HG02642 (cell line): ENCODE measurements around the gene MEFV.
"Not testable (repeated sequence)": the region's sequence is repeated elsewhere in the genome, so short reads cannot be mapped to it uniquely, and the experiment has no call there.

ENCODE experiments used
- ATAC-seq: cut with Tn5 transposase; IDR thresholded peaks from one replicate; pipeline ENCODE4 v1.9.1; 2021; ENCODE audit warnings: mild to moderate bottlenecking; ENCODE audit not compliant: unreplicated experiment, poor library complexity

Gene MEFV

DNA sequence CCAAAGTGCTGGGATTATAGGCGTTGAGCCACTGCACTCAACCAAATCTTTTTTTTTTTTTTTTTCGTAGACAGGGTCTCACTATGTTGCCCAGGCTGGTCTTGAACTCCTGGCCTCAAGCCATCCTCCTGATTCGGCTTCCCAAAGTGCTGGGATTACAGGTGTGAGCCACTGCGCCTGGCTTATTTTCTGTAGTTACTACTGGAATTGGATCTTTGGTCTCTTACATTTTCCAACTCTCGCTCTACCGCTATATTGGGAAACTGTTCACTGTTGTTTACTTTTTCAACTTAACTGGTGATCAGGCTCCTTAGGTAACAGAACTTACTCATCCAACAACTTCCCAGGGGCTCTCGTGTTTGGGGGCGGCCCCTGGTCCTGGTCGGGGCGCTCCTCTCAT is 35.6 kb downstream of the MEFV start:
- no peak for ATAC-seq

DNA sequence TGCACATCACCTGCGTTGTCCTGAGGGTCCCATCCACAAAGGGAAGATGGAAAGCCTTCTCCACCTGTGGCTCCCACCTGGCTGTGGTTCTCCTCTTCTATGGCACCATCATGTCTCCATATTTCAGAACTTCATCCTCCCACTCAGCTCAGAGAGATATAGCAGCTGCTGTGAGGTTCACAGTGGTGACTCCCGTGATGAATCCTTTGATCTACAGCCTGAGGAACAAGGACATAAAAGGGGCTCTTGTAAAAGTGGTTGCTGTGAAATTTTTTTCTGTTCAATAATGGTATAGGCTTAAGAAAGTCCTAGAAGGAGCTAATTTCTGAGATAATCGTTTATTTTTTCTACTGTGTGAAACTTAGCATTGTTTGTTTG is 40.2 kb downstream of the MEFV start:
- no peak for ATAC-seq

DNA sequence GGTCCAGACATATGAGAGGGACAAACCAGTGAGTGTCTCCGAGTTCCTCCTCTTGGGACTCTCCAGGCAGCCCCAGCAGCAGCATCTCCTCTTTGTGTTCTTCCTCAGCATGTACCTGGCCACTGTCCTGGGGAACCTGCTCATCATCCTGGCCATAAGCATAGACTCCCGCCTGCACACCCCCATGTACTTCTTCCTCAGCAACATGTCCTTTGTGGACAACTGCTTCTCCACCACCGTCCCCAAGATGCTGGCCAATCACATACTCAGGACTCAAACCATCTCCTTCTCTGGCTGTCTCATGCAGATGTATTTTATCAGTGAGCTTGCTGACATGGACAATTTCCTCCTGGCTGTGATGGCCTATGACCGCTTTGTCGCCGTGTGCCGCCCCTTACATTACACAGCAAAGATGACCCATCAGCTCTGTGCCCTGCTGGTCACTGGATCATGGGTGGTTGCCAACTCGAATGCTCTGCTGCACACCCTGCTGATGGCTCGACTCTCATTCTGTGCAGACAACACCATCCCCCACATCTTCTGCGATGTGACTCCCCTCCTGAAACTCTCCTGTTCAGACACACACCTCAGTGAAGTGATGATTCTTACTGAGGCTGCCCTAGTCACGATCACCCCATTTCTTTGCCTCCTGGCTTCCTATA is 40.7 kb downstream of the MEFV start:
- ATAC-seq = no peak

DNA sequence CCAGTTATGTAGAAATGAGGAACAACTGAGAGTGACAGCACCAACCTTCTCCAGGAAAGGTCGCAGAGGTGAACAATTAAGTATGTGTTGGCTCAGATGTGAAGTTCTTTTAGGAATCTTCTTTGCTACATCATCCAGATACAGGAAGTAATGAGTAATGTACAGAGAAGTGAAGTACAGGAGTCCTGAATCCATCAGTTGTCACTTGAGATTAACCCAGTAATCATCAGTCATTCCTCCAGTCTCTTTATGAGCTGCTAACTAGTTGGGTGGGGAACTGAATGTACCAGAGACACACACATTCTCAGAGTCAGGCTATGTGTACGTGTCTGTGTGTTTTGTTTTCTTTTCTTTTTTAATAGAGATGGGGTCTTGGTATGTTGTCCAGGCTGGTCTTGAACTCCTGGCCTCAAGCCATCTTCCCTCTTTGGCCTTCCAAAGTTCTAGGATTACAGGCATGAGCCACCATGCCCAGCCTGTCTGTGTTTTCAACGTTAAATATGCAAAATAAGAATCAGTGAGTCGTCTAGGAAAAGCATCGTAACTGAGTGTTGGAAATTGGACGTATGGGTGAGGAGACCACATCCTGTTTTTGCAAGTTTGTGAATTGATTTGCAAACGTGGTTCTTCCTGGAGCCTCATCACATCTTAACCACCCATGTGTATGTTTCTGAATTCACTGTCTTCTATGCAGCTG is 41.4 kb downstream of the MEFV start:
- ATAC-seq = no peak

DNA sequence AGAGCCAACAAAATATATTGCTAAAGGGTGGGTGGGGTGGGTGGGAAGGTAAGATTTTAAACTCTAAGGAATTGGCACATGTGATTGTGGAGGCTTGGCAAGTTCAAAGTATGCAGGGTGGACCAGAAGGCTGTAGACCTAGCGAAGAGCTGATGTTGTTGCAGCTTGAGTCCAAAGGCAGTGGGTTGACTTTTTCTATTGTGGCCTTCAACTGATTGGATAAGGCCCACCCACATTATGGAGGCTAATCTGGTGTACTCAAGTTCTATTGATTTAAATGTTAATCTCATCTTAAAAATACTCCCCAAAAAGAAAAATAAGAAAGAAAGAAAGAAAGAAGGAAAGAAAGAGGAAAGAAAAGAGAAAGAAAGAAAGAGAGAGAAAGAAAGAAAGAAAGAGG is 43.9 kb downstream of the MEFV start:
- no peak for ATAC-seq

DNA sequence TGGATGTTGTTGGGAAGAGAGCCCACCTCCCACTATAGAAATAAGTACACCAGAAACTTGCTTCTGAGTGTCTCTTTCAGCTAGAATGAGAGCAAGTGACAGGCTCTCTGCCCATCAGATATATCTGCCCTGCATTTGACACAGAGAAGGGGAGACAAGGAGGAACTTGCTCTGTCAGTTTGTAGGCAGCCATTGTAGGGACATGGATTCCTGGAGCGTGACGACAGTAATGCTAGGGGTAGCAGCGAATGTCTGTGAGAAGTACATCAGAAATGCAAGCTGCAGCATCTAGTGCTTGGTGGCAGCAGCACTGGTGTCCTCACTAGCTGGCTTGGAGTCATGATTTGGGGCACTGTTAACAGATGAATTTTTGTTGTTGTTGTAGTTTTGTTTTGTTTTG is 44.4 kb downstream of the MEFV start:
- ATAC-seq = no peak

DNA sequence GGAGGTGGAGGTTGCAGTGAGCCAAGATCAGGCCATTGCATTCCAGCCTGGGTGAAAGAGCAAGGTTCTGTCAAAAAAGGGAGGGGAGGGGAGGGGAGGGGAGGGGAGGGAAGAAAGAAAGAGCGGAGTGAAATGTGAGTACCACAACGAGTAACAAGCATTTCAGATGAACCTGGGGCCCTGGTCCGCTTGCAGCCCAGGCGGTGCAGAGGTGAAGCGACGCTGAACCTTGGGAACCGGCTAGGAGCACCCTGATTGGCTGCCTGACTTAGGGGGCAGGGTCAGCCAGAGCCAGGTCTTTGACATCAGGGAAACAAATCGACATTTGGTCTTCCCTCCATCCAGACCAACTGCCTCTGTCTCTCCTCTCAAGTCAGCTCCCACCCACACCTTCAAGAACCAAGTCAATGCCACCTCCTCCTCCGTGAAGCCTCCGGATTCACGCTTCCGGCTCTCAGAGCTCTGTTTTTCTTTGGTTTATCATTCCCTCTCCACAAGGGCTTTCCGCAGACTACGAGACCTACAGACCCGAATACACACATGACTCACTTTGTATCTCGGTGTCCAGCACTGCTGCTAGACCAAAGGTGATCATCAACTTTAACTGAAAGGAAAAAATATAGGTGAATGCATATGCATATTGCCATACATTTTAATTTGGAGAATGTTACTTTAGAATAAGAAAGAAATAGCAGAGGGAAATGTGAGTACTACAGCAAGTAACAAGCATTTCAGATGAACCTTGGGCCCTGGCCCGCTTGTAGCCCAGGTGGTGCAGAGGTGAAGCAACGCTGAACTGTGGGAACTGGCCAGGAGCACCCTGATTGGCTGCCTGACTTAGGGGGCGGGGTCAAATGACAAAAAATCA is 49.1 kb downstream of the MEFV start:
- ATAC-seq = no peak

DNA sequence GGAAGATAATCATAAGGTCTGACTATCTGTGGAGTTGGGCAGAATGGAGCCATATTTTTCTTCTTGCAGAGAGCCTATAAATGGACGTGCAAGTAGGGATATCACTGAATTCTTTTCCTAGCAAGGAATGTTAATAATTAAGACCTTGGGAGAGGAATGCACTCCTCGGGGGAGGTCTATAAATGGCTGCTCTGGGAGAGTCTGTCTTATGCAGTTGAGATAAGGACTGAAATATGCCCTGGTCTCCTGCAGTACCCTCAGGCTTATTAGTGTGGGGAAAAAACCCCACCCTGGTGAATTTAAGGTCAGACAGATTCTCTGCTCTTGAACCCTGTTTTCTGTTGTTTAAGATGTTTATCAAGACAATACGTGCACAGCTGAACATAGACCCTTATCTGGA is 50.5 kb downstream of the MEFV start:
- ATAC-seq = not testable (repeated sequence)

DNA sequence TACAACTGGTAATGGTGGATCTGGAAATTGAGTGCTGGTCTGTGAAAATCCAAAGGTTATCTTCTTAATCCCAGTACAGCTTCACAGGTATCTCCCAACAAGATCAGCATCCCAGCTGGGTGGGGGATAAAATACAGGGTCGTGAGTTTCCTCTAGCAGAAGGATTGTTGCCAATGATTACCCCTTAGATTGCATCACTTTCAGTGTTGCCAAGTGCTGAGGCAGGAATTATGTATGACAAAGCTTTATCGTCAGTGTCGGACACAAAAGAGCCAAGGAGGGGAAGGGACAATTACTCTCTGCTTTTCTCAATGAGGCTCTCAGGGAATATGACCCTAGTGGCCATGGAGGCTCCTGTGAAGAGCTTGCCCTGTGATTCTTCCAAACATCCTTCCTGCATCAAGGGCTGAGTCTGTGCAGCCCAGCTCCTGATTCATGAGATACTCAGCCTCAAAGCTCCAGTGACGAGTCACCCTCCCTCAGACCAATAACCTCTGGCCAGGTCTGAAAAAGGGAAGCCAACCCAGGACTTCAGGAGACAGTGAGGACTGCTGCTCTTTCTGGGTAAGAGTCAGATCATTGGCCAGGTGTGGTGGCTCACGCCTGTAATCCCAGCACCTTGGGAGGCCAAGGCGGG is 53.4 kb downstream of the MEFV start:
- ATAC-seq = no peak

DNA sequence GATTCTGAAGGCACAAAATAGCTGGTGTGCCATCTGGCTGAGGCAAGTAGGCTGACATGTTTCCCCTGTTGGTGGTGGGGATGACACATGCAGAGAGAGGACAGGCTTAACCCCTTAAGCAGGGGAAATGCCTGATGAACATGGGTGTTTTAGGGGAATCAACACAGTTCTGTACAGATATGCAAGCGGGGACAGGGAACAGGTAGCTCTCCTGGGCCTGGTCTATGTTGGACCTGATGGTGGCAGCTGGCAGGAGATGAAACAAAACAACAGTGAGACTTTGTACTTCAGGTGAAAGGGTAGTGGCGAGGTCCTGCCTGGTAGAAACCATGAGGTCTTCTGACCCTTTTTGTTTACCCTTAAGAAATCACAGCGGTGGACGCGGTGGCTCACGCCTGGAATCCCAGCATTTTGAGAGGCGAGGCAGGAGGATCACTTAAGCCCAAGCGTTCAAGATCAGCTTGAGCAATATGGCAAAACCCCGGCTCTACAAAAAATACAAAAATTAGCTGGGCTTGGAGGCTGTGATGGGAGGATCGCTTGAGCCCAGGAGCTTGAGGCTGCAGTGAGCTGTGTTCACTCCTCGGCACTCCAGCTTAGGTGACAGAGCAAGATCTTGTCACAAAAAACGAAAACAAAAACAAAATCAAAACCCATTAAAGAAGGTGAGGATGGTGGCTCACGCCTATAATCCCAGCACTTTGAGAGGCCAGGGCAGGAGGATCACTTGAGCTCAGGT is 57.9 kb downstream of the MEFV start:
- ATAC-seq = no peak

DNA sequence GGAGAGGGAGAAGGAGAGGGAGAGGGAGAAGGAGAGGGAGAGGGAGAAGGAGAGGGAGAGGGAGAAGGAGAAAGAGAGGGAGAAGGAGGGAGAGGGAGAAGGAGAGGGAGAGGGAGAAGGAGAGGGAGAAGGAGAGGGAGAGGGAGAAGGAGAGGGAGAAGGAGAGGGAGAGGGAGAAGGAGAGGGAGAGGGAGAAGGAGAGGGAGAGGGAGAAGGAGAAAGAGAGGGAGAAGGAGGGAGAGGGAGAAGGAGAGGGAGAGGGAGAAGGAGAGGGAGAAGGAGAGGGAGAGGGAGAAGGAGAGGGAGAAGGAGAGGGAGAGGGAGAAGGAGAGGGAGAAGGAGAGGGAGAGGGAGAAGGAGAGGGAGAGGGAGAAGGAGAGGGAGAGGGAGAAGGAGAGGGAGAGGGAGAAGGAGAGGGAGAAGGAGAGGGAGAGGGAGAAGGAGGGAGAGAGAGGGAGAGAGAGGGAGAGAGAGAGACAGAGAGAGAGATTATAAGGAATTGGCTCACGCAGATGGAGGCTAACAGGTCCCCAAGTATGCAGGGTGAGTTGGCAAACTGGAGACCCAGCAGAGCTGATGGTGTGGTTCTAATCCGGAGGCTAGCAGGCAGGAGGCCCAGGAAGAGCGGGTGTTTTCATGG is 58.6 kb downstream of the MEFV start:
- not testable (repeated sequence) for ATAC-seq

DNA sequence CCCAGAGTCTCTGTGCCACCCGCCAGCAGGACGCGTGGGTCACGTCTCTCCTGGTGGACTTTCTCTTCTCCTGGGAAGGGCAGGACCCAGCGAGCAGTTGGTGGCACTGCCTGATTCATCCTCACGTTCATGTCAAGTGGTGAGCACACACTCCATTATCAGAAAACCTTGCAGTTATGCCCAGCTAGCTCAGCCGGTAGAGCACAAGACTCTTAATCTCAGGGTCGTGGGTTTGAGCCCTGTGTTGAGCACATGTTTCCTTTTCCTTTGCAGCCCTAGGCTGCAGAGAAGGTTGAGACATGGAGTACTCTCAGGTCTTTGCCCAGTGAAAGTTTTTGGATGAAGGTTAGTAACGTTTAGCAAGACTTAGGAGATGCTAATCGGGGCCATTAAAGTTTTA is 60.5 kb downstream of the MEFV start:
- no peak for ATAC-seq

DNA sequence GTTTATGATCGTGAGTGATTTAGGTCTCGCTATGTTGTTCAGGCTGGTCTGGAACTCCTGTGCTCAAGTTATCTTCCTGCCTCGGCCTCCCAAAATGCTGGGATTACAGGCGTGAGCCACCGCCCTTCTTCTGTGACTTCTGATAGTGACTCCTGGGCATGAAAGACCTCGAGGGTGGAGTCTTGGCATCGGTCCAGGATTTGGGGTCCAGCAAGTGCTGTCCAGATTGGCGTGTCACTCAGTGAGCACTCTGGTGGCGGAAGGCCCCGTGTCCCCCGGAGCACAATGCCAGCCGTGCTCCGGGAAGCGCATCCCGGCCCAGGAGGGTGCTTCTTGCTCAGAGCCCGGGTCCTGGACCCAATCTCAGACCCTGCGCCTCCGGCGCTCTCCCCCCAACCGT is 61.6 kb downstream of the MEFV start:
- ATAC-seq = no peak

DNA sequence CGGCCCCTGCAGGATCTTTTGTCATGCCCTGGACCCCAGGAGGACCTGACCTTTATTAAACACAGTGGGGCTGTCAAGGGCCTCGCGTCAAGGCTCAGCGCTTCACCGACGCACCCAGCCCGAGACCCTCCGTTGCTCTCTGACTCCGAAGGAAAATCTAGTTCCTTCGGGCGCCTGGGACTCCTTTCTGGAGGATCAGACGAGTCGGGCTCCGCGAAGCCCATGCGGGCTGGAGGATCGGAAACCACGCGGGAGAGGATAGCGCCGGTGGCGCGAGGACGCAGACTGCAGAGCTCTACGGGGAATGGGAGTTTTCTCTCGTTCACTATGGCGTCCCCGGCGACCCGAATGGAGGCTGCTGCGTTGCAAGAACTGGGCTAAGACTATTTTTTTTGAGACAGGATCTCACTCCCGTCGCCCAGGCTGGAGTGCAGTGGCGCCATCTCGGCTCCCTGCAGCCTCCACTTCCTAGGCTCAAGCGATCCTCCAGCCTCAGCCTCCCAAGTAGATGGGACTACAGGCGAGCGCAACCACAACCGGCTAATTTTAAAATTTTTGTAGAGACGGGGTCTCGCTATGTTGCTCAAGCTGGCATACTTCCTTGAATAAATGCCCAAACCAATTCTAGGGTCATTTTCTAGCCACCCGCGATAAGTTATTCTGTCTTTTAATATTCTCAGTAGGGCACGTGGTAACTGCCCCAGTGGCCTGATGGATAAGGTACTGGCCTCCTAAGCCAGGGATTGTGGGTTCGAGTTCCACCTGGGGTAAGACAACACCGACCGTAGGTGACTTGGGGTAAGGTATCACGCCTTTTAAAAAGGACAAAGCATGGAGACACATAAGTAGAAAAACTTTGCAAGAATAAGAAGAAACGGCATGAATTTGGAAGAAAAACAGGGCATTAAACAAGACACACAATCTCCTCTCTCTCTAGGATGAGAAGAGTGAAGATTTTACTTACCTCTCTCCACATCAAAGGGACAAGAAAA is 62.9 kb downstream of the MEFV start:
- ATAC-seq = no peak

DNA sequence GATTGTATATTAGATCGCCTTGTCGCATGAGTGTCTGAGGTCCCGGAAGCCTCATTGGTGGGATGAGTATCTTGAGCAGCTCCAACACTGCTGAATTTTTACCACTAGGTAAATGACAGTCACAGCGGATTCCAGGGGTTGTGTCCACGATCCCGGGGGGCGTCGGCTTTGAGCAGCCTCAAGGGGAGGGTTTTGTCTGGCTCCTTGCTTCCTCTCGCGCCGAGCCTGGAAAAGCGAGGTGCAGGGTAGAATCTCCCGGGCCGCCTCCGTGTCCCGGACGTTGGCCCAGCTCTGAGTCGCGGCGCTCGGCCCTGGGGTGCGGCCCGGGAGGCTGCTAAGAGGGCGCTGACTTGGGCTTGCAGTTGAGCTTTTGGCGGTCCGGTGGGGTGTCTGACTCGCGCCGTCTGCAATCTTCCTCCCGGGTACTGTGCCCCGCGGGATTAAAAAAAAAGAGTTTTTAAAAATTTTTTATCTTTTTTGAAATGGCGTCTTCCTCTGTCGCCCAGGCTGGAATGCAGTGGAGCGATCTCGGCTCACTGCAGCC is 63.9 kb downstream of the MEFV start:
- ATAC-seq = no peak
